ENCODE data around the gene ZFPL1.

Gene ZFPL1

GRCh38 chr11:65090628-65091027, 6.6 kb downstream of the ZFPL1 start:
- DNase-seq = peak in 15 of 51 donors; percentile 17 to 63 (median 41)

- DNase-seq = no peak
Observed at GRCh38 chr11:65095427-65095826, 11.4 kb downstream of the ZFPL1 start.

GRCh38 chr11:65095974-65096806, 12.2 kb downstream of the ZFPL1 start, which contains the start of gene VPS51:
VPS51 (plus strand) TSS chr11:65096214; CDS start chr11:65096251, 37 bp downstream.
- peak; percentile 38 to 90 (median 78) for DNase-seq

- no peak for DNase-seq
Observed at GRCh38 chr11:65096926-65097325, 12.9 kb downstream of the ZFPL1 start.

GRCh38 chr11:65100674-65101350, 16.8 kb downstream of the ZFPL1 start:
- DNase-seq = no peak

- DNase-seq = peak in 20 of 51 donors; percentile 9 to 66 (median 30)
Observed at GRCh38 chr11:65102142-65103095, 18.4 kb downstream of the ZFPL1 start.

- no peak for DNase-seq
Observed at GRCh38 chr11:65103476-65103875, 19.5 kb downstream of the ZFPL1 start.

GRCh38 chr11:65104628-65105027, 20.6 kb downstream of the ZFPL1 start:
- DNase-seq = peak in 1 of 51 donors; percentile 16

GRCh38 chr11:65107078-65107477, 23.1 kb downstream of the ZFPL1 start:
- no peak for DNase-seq

- DNase-seq = no peak
Observed at GRCh38 chr11:65107751-65108468, 23.9 kb downstream of the ZFPL1 start.

- no peak for DNase-seq
Observed at GRCh38 chr11:65108469-65109123, 24.6 kb downstream of the ZFPL1 start.

- DNase-seq = no peak
Observed at GRCh38 chr11:65109231-65110198, 25.5 kb downstream of the ZFPL1 start.

GRCh38 chr11:65110354-65110861, 26.4 kb downstream of the ZFPL1 start:
- DNase-seq = peak in 50 of 51 donors; percentile 36 to 92 (median 76)

- DNase-seq = no peak
Observed at GRCh38 chr11:65111159-65111743, 27.2 kb downstream of the ZFPL1 start.

- DNase-seq = peak; percentile 54 to 99 (median 94)
Observed at GRCh38 chr11:65111744-65112545, 27.9 kb downstream of the ZFPL1 start, which contains the start of gene TM7SF2. TM7SF2 (plus strand) TSS chr11:65111872; CDS start chr11:65112016, 144 bp downstream.

- peak in 41 of 51 donors; percentile 23 to 71 (median 42) for DNase-seq
Observed at GRCh38 chr11:65112546-65113360, 28.7 kb downstream of the ZFPL1 start.

Measured in hypothalamus (tissue), 51 donors.